ENCODE data around the gene MEF2D.
A peak's percentile ranks its signal among the peaks of the same experiment; 100 is the strongest.

MEF2D gene

GRCh38 chr1:156467385-156467784 is 33.2 kb downstream of the MEF2D start:
- DNase-seq = no peak

- DNase-seq = no peak
These were observed 34.7 kb downstream of the MEF2D start for GRCh38 chr1:156465747-156466365.

- no peak for DNase-seq
These were observed 35.6 kb downstream of the MEF2D start for GRCh38 chr1:156464825-156465452.

GRCh38 chr1:156464335-156464734 is 36.2 kb downstream of the MEF2D start:
- DNase-seq = no peak

- no peak for DNase-seq
These were observed 36.7 kb downstream of the MEF2D start for GRCh38 chr1:156463874-156464273.

GRCh38 chr1:156462954-156463795 is 37.4 kb downstream of the MEF2D start:
- no peak for DNase-seq

GRCh38 chr1:156461781-156462647 is 38.6 kb downstream of the MEF2D start:
- DNase-seq = no peak

GRCh38 chr1:156461109-156461508 is 39.5 kb downstream of the MEF2D start:
- no peak for DNase-seq

GRCh38 chr1:156460525-156460924 is 40.0 kb downstream of the MEF2D start:
- DNase-seq = no peak

- no peak for DNase-seq
These were observed 42.4 kb downstream of the MEF2D start for GRCh38 chr1:156458181-156458503.

GRCh38 chr1:156456625-156457465 is 43.7 kb downstream of the MEF2D start:
- peak; percentile 98 for DNase-seq

GRCh38 chr1:156455362-156455761 is 45.2 kb downstream of the MEF2D start:
- DNase-seq = no peak

- DNase-seq = no peak
These were observed 47.7 kb downstream of the MEF2D start for GRCh38 chr1:156452907-156453306.

GRCh38 chr1:156451505-156452160 is 48.9 kb downstream of the MEF2D start:
- DNase-seq = no peak

- DNase-seq = no peak
These were observed 52.2 kb downstream of the MEF2D start for GRCh38 chr1:156448134-156448967.

GRCh38 chr1:156445789-156446263 is 54.7 kb downstream of the MEF2D start:
- DNase-seq = peak; percentile 94

GRCh38 chr1:156444407-156445001 is 56.1 kb downstream of the MEF2D start:
- DNase-seq = peak; percentile 56

GRCh38 chr1:156443286-156443685 is 57.3 kb downstream of the MEF2D start:
- no peak for DNase-seq

GRCh38 chr1:156440654-156441437 is 59.7 kb downstream of the MEF2D start:
- DNase-seq = no peak

All from eye (tissue), 1 donor.